ENCODE results near the gene TTC33. TPM values are rescaled to one million over a fixed set of nuclear protein-coding genes. Genes with fewer than 3 reads are reported as not detected.
A peak's percentile ranks its signal among the peaks of the same experiment; 100 is the strongest.

Gene TTC33
- total and polyA plus RNA-seq, 2 donors (not counting 1 experiment from before 2014, with no cell fraction given): 2.1 to 15.8 TPM

- no peaks in the 10 kb centered on the region for H3K36me3 ChIP-seq (replicated peaks in 1 of 2; ENCODE audit: control extremely low read depth in 1 of 2, control insufficient read depth in 1 of 2, extremely low read depth in 1 of 2, insufficient read depth in 2 of 2, low read length in 1 of 2)
- WGBS (ENCODE audit: insufficient coverage): 100% methylated on average over 4 of the region's 6 CpGs
- no peak overlapping the region for H3K4me2 ChIP-seq (replicated peaks; ENCODE audit: low read depth, low read length, poor library complexity, severe bottlenecking)
- no peaks in the 10 kb centered on the region for H3K9me3 Mint-ChIP-seq (ENCODE audit: insufficient read depth)
- H3K4me1 Mint-ChIP-seq: peaks cover 30% of the 10 kb centered on the region
- no peaks in the 10 kb centered on the region for H4K20me1 ChIP-seq (ENCODE audit: control insufficient read depth, insufficient read depth, low read length, poor library complexity, severe bottlenecking)
- no peak for DNase-seq
- no peaks in the 10 kb centered on the region for H3K27me3 Mint-ChIP-seq
- CTCF ChIA-PET: interaction anchor here (2.5 kb wide), 1 partner anchor 11 kb away, joined by 7 read pairs; no protein-coding TSS in a partner anchor
- H3K9me3 ChIP-seq (ENCODE audit: control extremely low read depth in 1 of 3, control insufficient read depth in 2 of 3, insufficient read depth in 1 of 3, low read length in 2 of 3): no peaks in the 10 kb centered on the region
- H3K4me1 ChIP-seq (ENCODE audit: control insufficient read depth in 2 of 2, insufficient read depth in 2 of 2, low read length in 2 of 2): peaks cover 12 to 18% of the 10 kb centered on the region in 2 donors
- no peak for ATAC-seq (ENCODE audit: low read depth)
- no peak overlapping the region for H2AFZ ChIP-seq (ENCODE audit: insufficient read depth, low read depth, low read length, poor library complexity, severe bottlenecking)
- peaks cover under 1% of the 10 kb centered on the region for H3K79me2 ChIP-seq (ENCODE audit: control insufficient read depth, insufficient read depth, low read length)
- H3K4me3 Mint-ChIP-seq: no peak overlapping the region
- intact Hi-C loops (cut with micrococcal nuclease): loop anchor here (5.0 kb wide), 2 partner anchors 42 to 102 kb away; no protein-coding TSS in a partner anchor
- no peak overlapping the region for H3K27ac Mint-ChIP-seq
- TF ChIP-seq EZH2 (IDR thresholded peaks at IDR 0.05; ENCODE audit: borderline replicate concordance, insufficient read depth, low read depth, low read length, poor library complexity, severe bottlenecking) (no peak), CTCF (IDR thresholded peaks at IDR 0.05) (no peak)
- no peak overlapping the region for H3K4me3 ChIP-seq (ENCODE audit: control extremely low read depth in 1 of 5, extremely low read depth in 1 of 5, insufficient read depth in 1 of 5, low read depth in 2 of 5, low read length in 4 of 5)
- H3K27me3 ChIP-seq (replicated peaks in 1 of 4; ENCODE audit: control extremely low read depth in 1 of 4, control insufficient read depth in 3 of 4, insufficient read depth in 4 of 4, low read length in 3 of 4): no peaks in the 10 kb centered on the region
- POLR2A ChIA-PET: no interaction called here
- H3K9ac ChIP-seq (ENCODE audit: low read length): no peak overlapping the region
- no peak overlapping the region for H3K27ac ChIP-seq (ENCODE audit: low read length in 2 of 2)
These were observed 81.0 kb downstream of the TTC33 start for GRCh38 chr5:40674661-40675235.

- H3K36me3 ChIP-seq (replicated peaks in 1 of 2; ENCODE audit: control extremely low read depth in 1 of 2, control insufficient read depth in 1 of 2, extremely low read depth in 1 of 2, insufficient read depth in 2 of 2, low read length in 1 of 2): no peaks in the 10 kb centered on the region
- 0% methylated on average over 3 of the region's 4 CpGs for WGBS (ENCODE audit: insufficient coverage)
- H3K9me3 ChIP-seq (ENCODE audit: control extremely low read depth in 1 of 3, control insufficient read depth in 2 of 3, insufficient read depth in 1 of 3, low read length in 2 of 3): no peaks in the 10 kb centered on the region
- Mint-ChIP-seq H3K27ac (no peak overlapping the region), H3K4me1 (peaks cover 24% of the 10 kb centered on the region), H3K27me3 (no peaks in the 10 kb centered on the region), H3K4me3 (no peak overlapping the region), H3K9me3 (ENCODE audit: insufficient read depth) (no peaks in the 10 kb centered on the region)
- ATAC-seq (ENCODE audit: low read depth): peak; percentile 45
- H3K9ac ChIP-seq (ENCODE audit: low read length): no peak overlapping the region
- intact Hi-C loops (cut with micrococcal nuclease): loop anchor here (5.0 kb wide), 1 partner anchor 40 kb away; no protein-coding TSS in a partner anchor
- no peaks in the 10 kb centered on the region for H3K27me3 ChIP-seq (replicated peaks in 1 of 4; ENCODE audit: control extremely low read depth in 1 of 4, control insufficient read depth in 3 of 4, insufficient read depth in 4 of 4, low read length in 3 of 4)
- ChIA-PET POLR2A (no interaction called here), CTCF (interaction anchor here (0.6 to 2.1 kb wide), 3 partner anchors 10 to 17 kb away, joined by 3 to 4 read pairs (median 3); no protein-coding TSS in a partner anchor)
- H3K27ac ChIP-seq (ENCODE audit: low read length in 2 of 2): no peak overlapping the region
- H3K79me2 ChIP-seq (ENCODE audit: control insufficient read depth, insufficient read depth, low read length): no peaks in the 10 kb centered on the region
- H3K4me2 ChIP-seq (replicated peaks; ENCODE audit: low read depth, low read length, poor library complexity, severe bottlenecking): peak overlapping the region; percentile 9
- TF ChIP-seq EZH2 (IDR thresholded peaks at IDR 0.05; ENCODE audit: borderline replicate concordance, insufficient read depth, low read depth, low read length, poor library complexity, severe bottlenecking) (no peak), CTCF (IDR thresholded peaks at IDR 0.05) (no peak)
- no peak overlapping the region for H2AFZ ChIP-seq (ENCODE audit: insufficient read depth, low read depth, low read length, poor library complexity, severe bottlenecking)
- no peaks in the 10 kb centered on the region for H4K20me1 ChIP-seq (ENCODE audit: control insufficient read depth, insufficient read depth, low read length, poor library complexity, severe bottlenecking)
- DNase-seq: peak; percentile 50
- no peak overlapping the region for H3K4me3 ChIP-seq (ENCODE audit: control extremely low read depth in 1 of 5, extremely low read depth in 1 of 5, insufficient read depth in 1 of 5, low read depth in 2 of 5, low read length in 4 of 5)
- peaks cover 7 to 11% of the 10 kb centered on the region in 2 donors for H3K4me1 ChIP-seq (ENCODE audit: control insufficient read depth in 2 of 2, insufficient read depth in 2 of 2, low read length in 2 of 2)
These were observed 83.3 kb downstream of the TTC33 start for GRCh38 chr5:40672425-40672824.
